HepG2 (cell line): ENCODE data around the gene CAB39. TPM values are rescaled to one million over a fixed set of nuclear protein-coding genes. Genes with fewer than 3 reads are reported as not detected.

ENCODE experiments used
- ATAC-seq: fragments of 200-7000 bp; cut with Tn5 transposase; 3 replicates; pipeline ENCODE4 v1.9.1; 2020; ENCODE audit warnings: mild to moderate bottlenecking, moderate library complexity
- BruUV-seq: library from RNA; stranded (reverse); fragments of 400-500 nt; replicated peaks from 2 replicates; lab custom pipeline; 2021; lab: Mats Ljungman, UMichigan
- CTCF ChIA-PET: fragments of 300-600 bp; formaldehyde crosslinking; extraction: SDS; loops from one replicate; lab custom pipeline; 2021; ENCODE audit warnings: low total read pairs, inconsistent platforms, low intra/inter-chr PET ratio; lab: Yijun Ruan, JAX
- POLR2A ChIA-PET: fragments of 350-600 bp; sonication (Branson Sonifier 250); formaldehyde crosslinking; loops from one replicate; lab custom pipeline; 2020; ENCODE audit warnings: antibody characterized with exemption, inconsistent platforms; lab: Yijun Ruan, JAX
- DNase-seq: peaks from one replicate; pipeline ENCODE4 v3.0.0-alpha.2; 2015; ENCODE audit warnings: low spot score
- FAIRE-seq: peaks from 3 replicates; lab custom pipeline; 2011; peaks lifted over from hg19 to GRCh38; lab: Jason Lieb, UNC
- H2AFZ ChIP-seq: one replicate; pipeline ENCODE4 v1.6.1; 2011; ENCODE audit warnings: low read length, inconsistent platforms
- H3K27ac ChIP-seq: fragments of 300-600 bp; 3 replicates; pipeline ENCODE4 v1.8.0; 2011; ENCODE audit warnings: mixed run types, mild to moderate bottlenecking, mixed read lengths, low read length, inconsistent platforms; ENCODE audit not compliant: insufficient read depth; ENCODE audit errors: extremely low read length
- H3K27me3 ChIP-seq, 2 experiments: fragments of 200-600 bp in 1 of 2; 2 replicates in 1 of 2; 3 replicates in 1 of 2; pipeline versions ENCODE4 v1.6.0 to v1.8.0; 2011; ENCODE audit warnings: low read length in 2 of 2, mild to moderate bottlenecking in 2 of 2, moderate library complexity in 2 of 2, inconsistent platforms in 1 of 2; ENCODE audit not compliant: insufficient read depth in 2 of 2, control insufficient read depth in 1 of 2
- H3K36me3 ChIP-seq, 2 experiments: fragments of 200-600 bp in 1 of 2; replicated peaks in 1 of 2; 2 replicates in 1 of 2; 3 replicates in 1 of 2; pipeline versions ENCODE4 v1.5.1 to v1.8.0; 2011; ENCODE audit warnings: low read length in 2 of 2, inconsistent platforms in 1 of 2; ENCODE audit not compliant: insufficient read depth in 2 of 2, control insufficient read depth in 1 of 2
- H3K4me1 ChIP-seq: 2 replicates; pipeline ENCODE4 v1.5.1; 2012; ENCODE audit warnings: low read length, inconsistent platforms; ENCODE audit not compliant: insufficient read depth
- H3K4me2 ChIP-seq: 2 replicates; pipeline ENCODE4 v1.6.0; 2011; ENCODE audit warnings: low read depth, low read length, inconsistent platforms
- H3K4me3 ChIP-seq, 3 experiments: fragments of 200-600 bp in 1 of 3; sonication (generic), shearing (Covaris generic) in 1 of 3; replicated peaks in 1 of 3; 2 replicates each; pipeline ENCODE4 v1.5.1; 2011 to 2016; ENCODE audit warnings: low read length in 3 of 3, inconsistent platforms in 2 of 3, low read depth in 2 of 3, mild to moderate bottlenecking in 2 of 3, control low read depth in 1 of 3, mixed read lengths in 1 of 3; ENCODE audit not compliant: insufficient read depth in 1 of 3
- H3K79me2 ChIP-seq: one replicate; pipeline ENCODE4 v1.6.1; 2011; ENCODE audit warnings: low read length, inconsistent platforms; ENCODE audit not compliant: insufficient read depth
- H3K9ac ChIP-seq: 2 replicates; pipeline ENCODE4 v1.6.0; 2011; ENCODE audit warnings: mild to moderate bottlenecking, low read depth, low read length, inconsistent platforms; ENCODE audit not compliant: insufficient read depth
- H3K9me3 ChIP-seq: 2 replicates; pipeline ENCODE4 v1.5.1; 2012; ENCODE audit warnings: mild to moderate bottlenecking, low read length
- H4K20me1 ChIP-seq: 2 replicates; pipeline ENCODE4 v1.6.0; 2011; ENCODE audit warnings: inconsistent platforms, mild to moderate bottlenecking, low read length, moderate library complexity; ENCODE audit not compliant: insufficient read depth
- DNMT3B ChIP-seq: conservative IDR thresholded peaks from 2 replicates; pipeline ENCODE4 v1.6.1; 2016; ENCODE audit warnings: missing biosample characterization, control low read depth
- NCOA1 ChIP-seq: sonication (generic); formaldehyde crosslinking; IDR thresholded peaks from 2 replicates; pipeline ENCODE4 v1.9.0; 2021; ENCODE audit warnings: missing genetic modification reagents
- NR1H2 ChIP-seq: sonication (generic); formaldehyde crosslinking; IDR thresholded peaks from 2 replicates; pipeline ENCODE4 v1.8.1; 2022; ENCODE audit warnings: low read depth, missing genetic modification reagents, borderline replicate concordance
- PAF1 ChIP-seq: IDR thresholded peaks from 2 replicates; pipeline ENCODE4 v1.6.1; 2016; ENCODE audit warnings: missing genetic modification reagents, missing compliant biosample characterization
- TEAD3 ChIP-seq: optimal IDR thresholded peaks from 2 replicates; pipeline ENCODE3; 2016; ENCODE audit warnings: borderline replicate concordance
- ZBTB8A ChIP-seq: sonication (generic); formaldehyde crosslinking; IDR thresholded peaks from 2 replicates; pipeline ENCODE4 v1.4.0; 2020; ENCODE audit warnings: mild to moderate bottlenecking, low read depth, missing genetic modification reagents, borderline replicate concordance
- WGBS: methylation state at CpG from one replicate; pipeline ENCODE4 v1.1.6; 2017; ENCODE audit warnings: low lambda C conversion rate; 5-methylcytosine and 5-hydroxymethylcytosine counted together
- in situ Hi-C: cut with HindIII; loops from 2 replicates; pipeline ENCODE4 v1.10.0; 2017; ENCODE audit warnings: low pct_unique_long_range_greater_than_20kb; ENCODE audit not compliant: extremely low pct_ligation_motif_present
- intact Hi-C: fragments of 100-400 bp; cut with micrococcal nuclease; formaldehyde crosslinking; loops from one replicate; pipeline ENCODE4 v1.10.0; 2022; ENCODE audit not compliant: unreplicated experiment
- polyA plus RNA-seq, 8 experiments: library from polyadenylated mRNA; depleted of rRNA in 3 of 8; stranded (reverse) in 7 of 8; unstranded in 1 of 8; fragments of >200 nt; fragmentation: Illumina TruSeq in 4 of 8; extraction: Trizol in 4 of 8; gene quantifications; 2 replicates each; pipeline versions ENCODE4 v1.2.1 to v1.2.3, GENCODE V29; 2011 to 2016; ENCODE audit warnings: low read depth in 4 of 8, missing spikeins in 1 of 8, mixed read lengths in 1 of 8; ENCODE audit not compliant: insufficient read depth in 1 of 8
- total RNA-seq, 5 experiments: library from RNA; depleted of rRNA; stranded (reverse); fragments of >200 nt; fragmentation: Illumina TruSeq; extraction: Trizol; gene quantifications; 2 replicates each; pipeline ENCODE4 v1.2.3, GENCODE V29; 2016; ENCODE audit warnings: low read depth in 1 of 5
- TF ChIP-seq, protein P1 (sequence below): sonication (generic); formaldehyde crosslinking; IDR thresholded peaks from 2 replicates; pipeline ENCODE4 v1.8.0; 2022; ENCODE audit warnings: missing genetic modification reagents, mild to moderate bottlenecking, borderline replicate concordance
- TF ChIP-seq, protein P2 (sequence below): sonication (generic); formaldehyde crosslinking; IDR thresholded peaks from 2 replicates; pipeline ENCODE4 v1.5.1; 2020; ENCODE audit warnings: missing genetic modification reagents, mild to moderate bottlenecking, borderline replicate concordance
- TF ChIP-seq, protein P3 (sequence below): sonication (generic); formaldehyde crosslinking; IDR thresholded peaks from 2 replicates; pipeline ENCODE4 v1.5.0; 2020; ENCODE audit warnings: mild to moderate bottlenecking, missing genetic modification reagents
- TF ChIP-seq, protein P4 (sequence below): IDR thresholded peaks from 2 replicates; pipeline ENCODE4 v1.4.0; 2020; ENCODE audit warnings: mild to moderate bottlenecking, missing genetic modification reagents

Gene CAB39
- total and polyA plus RNA-seq, 2 of the 13 experiments (the other 11 are each of a cell fraction or from before 2014, with no cell fraction given) = 19.3 to 45.3 TPM

DNA sequence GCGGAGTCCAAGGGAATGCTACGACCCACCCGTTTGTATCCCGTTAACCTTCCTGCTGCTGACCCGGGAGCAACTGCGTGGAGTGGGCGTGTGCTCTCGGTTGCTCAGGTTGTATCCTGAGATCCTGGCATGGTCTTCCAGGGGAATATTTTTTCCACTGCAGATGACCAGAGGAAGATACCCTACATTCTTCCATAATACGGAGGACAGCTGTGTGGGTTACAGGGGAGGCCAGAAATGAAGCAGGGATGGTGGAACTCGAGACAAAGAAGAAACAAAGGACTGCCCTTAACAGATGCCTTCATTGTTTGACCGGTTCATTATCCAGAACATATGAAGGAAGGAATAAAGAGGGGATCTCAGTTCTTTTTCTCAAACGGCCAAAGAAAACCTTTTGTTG, 39.8 kb upstream of the CAB39 start:
- ChIA-PET CTCF (no interaction called here), POLR2A (no interaction called here)
- no peaks in the 10 kb centered on the region for H3K79me2 ChIP-seq
- ATAC-seq (no peak), FAIRE-seq (no peak), DNase-seq (no peak)
- in situ Hi-C loops = no loop called here
- H3K9me3 ChIP-seq = peaks cover under 1% of the 10 kb centered on the region; the same call in 1 of the 2 replicates
- TF ChIP-seq DNMT3B (CRISPR knock-in tag) (no peak), TEAD3 (CRISPR knock-in tag) (no peak), PAF1 (no peak), ZBTB8A (no peak), NR1H2 (CRISPR knock-in tag) (no peak), NCOA1 (CRISPR knock-in tag) (no peak)
- TF ChIP-seq, protein P1, sequence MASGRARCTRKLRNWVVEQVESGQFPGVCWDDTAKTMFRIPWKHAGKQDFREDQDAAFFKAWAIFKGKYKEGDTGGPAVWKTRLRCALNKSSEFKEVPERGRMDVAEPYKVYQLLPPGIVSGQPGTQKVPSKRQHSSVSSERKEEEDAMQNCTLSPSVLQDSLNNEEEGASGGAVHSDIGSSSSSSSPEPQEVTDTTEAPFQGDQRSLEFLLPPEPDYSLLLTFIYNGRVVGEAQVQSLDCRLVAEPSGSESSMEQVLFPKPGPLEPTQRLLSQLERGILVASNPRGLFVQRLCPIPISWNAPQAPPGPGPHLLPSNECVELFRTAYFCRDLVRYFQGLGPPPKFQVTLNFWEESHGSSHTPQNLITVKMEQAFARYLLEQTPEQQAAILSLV (CRISPR knock-in tag) = no peak
- TF ChIP-seq, protein P2, sequence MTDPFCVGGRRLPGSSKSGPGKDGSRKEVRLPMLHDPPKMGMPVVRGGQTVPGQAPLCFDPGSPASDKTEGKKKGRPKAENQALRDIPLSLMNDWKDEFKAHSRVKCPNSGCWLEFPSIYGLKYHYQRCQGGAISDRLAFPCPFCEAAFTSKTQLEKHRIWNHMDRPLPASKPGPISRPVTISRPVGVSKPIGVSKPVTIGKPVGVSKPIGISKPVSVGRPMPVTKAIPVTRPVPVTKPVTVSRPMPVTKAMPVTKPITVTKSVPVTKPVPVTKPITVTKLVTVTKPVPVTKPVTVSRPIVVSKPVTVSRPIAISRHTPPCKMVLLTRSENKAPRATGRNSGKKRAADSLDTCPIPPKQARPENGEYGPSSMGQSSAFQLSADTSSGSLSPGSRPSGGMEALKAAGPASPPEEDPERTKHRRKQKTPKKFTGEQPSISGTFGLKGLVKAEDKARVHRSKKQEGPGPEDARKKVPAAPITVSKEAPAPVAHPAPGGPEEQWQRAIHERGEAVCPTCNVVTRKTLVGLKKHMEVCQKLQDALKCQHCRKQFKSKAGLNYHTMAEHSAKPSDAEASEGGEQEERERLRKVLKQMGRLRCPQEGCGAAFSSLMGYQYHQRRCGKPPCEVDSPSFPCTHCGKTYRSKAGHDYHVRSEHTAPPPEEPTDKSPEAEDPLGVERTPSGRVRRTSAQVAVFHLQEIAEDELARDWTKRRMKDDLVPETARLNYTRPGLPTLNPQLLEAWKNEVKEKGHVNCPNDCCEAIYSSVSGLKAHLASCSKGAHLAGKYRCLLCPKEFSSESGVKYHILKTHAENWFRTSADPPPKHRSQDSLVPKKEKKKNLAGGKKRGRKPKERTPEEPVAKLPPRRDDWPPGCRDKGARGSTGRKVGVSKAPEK (CRISPR knock-in tag) = no peak
- TF ChIP-seq, protein P3, sequence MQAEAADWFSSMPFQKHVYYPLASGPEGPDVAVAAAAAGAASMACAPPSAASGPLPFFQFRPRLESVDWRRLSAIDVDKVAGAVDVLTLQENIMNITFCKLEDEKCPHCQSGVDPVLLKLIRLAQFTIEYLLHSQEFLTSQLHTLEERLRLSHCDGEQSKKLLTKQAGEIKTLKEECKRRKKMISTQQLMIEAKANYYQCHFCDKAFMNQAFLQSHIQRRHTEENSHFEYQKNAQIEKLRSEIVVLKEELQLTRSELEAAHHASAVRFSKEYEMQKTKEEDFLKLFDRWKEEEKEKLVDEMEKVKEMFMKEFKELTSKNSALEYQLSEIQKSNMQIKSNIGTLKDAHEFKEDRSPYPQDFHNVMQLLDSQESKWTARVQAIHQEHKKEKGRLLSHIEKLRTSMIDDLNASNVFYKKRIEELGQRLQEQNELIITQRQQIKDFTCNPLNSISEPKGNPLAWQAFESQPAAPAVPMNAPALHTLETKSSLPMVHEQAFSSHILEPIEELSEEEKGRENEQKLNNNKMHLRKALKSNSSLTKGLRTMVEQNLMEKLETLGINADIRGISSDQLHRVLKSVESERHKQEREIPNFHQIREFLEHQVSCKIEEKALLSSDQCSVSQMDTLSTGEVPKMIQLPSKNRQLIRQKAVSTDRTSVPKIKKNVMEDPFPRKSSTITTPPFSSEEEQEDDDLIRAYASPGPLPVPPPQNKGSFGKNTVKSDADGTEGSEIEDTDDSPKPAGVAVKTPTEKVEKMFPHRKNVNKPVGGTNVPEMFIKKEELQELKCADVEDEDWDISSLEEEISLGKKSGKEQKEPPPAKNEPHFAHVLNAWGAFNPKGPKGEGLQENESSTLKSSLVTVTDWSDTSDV (CRISPR knock-in tag) = no peak
- TF ChIP-seq, protein P4, sequence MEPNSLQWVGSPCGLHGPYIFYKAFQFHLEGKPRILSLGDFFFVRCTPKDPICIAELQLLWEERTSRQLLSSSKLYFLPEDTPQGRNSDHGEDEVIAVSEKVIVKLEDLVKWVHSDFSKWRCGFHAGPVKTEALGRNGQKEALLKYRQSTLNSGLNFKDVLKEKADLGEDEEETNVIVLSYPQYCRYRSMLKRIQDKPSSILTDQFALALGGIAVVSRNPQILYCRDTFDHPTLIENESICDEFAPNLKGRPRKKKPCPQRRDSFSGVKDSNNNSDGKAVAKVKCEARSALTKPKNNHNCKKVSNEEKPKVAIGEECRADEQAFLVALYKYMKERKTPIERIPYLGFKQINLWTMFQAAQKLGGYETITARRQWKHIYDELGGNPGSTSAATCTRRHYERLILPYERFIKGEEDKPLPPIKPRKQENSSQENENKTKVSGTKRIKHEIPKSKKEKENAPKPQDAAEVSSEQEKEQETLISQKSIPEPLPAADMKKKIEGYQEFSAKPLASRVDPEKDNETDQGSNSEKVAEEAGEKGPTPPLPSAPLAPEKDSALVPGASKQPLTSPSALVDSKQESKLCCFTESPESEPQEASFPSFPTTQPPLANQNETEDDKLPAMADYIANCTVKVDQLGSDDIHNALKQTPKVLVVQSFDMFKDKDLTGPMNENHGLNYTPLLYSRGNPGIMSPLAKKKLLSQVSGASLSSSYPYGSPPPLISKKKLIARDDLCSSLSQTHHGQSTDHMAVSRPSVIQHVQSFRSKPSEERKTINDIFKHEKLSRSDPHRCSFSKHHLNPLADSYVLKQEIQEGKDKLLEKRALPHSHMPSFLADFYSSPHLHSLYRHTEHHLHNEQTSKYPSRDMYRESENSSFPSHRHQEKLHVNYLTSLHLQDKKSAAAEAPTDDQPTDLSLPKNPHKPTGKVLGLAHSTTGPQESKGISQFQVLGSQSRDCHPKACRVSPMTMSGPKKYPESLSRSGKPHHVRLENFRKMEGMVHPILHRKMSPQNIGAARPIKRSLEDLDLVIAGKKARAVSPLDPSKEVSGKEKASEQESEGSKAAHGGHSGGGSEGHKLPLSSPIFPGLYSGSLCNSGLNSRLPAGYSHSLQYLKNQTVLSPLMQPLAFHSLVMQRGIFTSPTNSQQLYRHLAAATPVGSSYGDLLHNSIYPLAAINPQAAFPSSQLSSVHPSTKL (CRISPR knock-in tag) = no peak
- no peak overlapping the region for H3K4me3 ChIP-seq
- WGBS = 63% methylated on average over 12 of the region's 12 CpGs
- H4K20me1 ChIP-seq = no peaks in the 10 kb centered on the region
- peaks cover 1 to 35% of the 10 kb centered on the region in 2 experiments; a peak in 3 of 5 replicates for H3K27me3 ChIP-seq
- no peak overlapping the region for H3K27ac ChIP-seq
- no peak overlapping the region for H2AFZ ChIP-seq
- BruUV-seq = no TSS peak
- H3K36me3 ChIP-seq = no peaks in the 10 kb centered on the region
- intact Hi-C loops = no loop called here
- no peak overlapping the region for H3K4me2 ChIP-seq
- no peak overlapping the region for H3K9ac ChIP-seq
- peaks cover 11% of the 10 kb centered on the region for H3K4me1 ChIP-seq
